AG04450 (cell line): ENCODE results near the gene WDR64. TPM values are rescaled to one million over a fixed set of nuclear protein-coding genes. Genes with fewer than 3 reads are reported as not detected.

Experiments
- CTCF ChIA-PET: fragments of 300-600, 350-600 bp; formaldehyde crosslinking; extraction: SDS; loops from one replicate; lab custom pipeline; 2022; ENCODE audit warnings: antibody characterized with exemption, inconsistent platforms; lab: Charles Lee
- POLR2A ChIA-PET: fragments of 350-600 bp; formaldehyde crosslinking; extraction: SDS; loops from one replicate; lab custom pipeline; 2021; ENCODE audit warnings: antibody characterized with exemption, inconsistent platforms; lab: Yijun Ruan, JAX
- DNase-seq: peaks from one replicate; pipeline ENCODE4 v3.0.0-alpha.2; 2011; ENCODE audit warnings: low read depth, low spot score
- H3K27ac ChIP-seq: one replicate; pipeline ENCODE4 v1.5.1; 2012; ENCODE audit warnings: low read depth, low read length, control low read depth
- H3K27me3 ChIP-seq: one replicate; pipeline ENCODE4 v1.6.0; 2012; ENCODE audit warnings: low read length; ENCODE audit not compliant: control insufficient read depth, insufficient read depth
- H3K4me3 ChIP-seq: 2 replicates; pipeline ENCODE4 v1.5.1; 2011; ENCODE audit warnings: mild to moderate bottlenecking, low read depth, low read length, control low read depth
- H3K9me3 ChIP-seq: 2 replicates; pipeline ENCODE4 v1.5.1; 2012; ENCODE audit warnings: low read length; ENCODE audit not compliant: control insufficient read depth, insufficient read depth
- CTCF ChIP-seq: IDR thresholded peaks from 2 replicates; pipeline ENCODE4 v1.5.1; 2011; ENCODE audit warnings: low read depth, low read length, control low read depth, inconsistent platforms
- polyA plus RNA-seq: library from polyadenylated mRNA; depleted of rRNA; stranded (reverse); fragments of >200 nt; gene quantifications from 2 replicates; pipeline ENCODE4 v1.2.3, GENCODE V29; 2011

Gene WDR64
- polyA plus RNA-seq, 1 experiment, result not detected

GRCh38 chr1:241641773-241642592, 10.1 kb upstream of the WDR64 start:
- no peak for DNase-seq
- Histone ChIP-seq H3K27me3 (no peaks in the 10 kb centered on the region), H3K4me3 (no peak overlapping the region), H3K9me3 (no peaks in the 10 kb centered on the region; the same call in 1 of the 2 replicates), H3K27ac (no peak overlapping the region)
- TF ChIP-seq CTCF, result no peak
- POLR2A ChIA-PET, result no interaction called here
- CTCF ChIA-PET, result interaction anchor here (0.7 to 2.8 kb wide), 3 partner anchors 15 to 1648 kb away, joined by 3 to 23 read pairs (median 3); no protein-coding TSS in a partner anchor

- no peaks in the 10 kb centered on the region for H3K27me3 ChIP-seq
- POLR2A ChIA-PET, result no interaction called here
- CTCF ChIA-PET, result interaction anchor here (1.2 to 2.8 kb wide), 2 partner anchors 16 to 31 kb away, joined by 3 to 23 read pairs; no protein-coding TSS in a partner anchor
These were observed 9.5 kb upstream of the WDR64 start for GRCh38 chr1:241642593-241642944.

GRCh38 chr1:241644259-241644658, 7.8 kb upstream of the WDR64 start:
- ChIA-PET CTCF (interaction anchor here (1.2 kb wide), 1 partner anchor 33 kb away, joined by 3 read pairs; no protein-coding TSS in a partner anchor), POLR2A (no interaction called here)
- no peak for DNase-seq
- TF ChIP-seq CTCF, result no peak
- H3K27ac ChIP-seq, result no peak overlapping the region
- H3K4me3 ChIP-seq, result no peak overlapping the region
- H3K27me3 ChIP-seq, result no peaks in the 10 kb centered on the region
- no peaks in the 10 kb centered on the region; the same call in 1 of the 2 replicates for H3K9me3 ChIP-seq

More at GRCh38 chr1:241642593-241642944, 9.5 kb upstream of the WDR64 start:
- H3K4me3 ChIP-seq, result no peak overlapping the region
- H3K27ac ChIP-seq, result no peak overlapping the region
- DNase-seq, result no peak
- H3K9me3 ChIP-seq, result no peaks in the 10 kb centered on the region; the same call in 1 of the 2 replicates
- no peak for TF ChIP-seq CTCF

GRCh38 chr1:241645199-241645598, 6.9 kb upstream of the WDR64 start:
- Histone ChIP-seq H3K27me3 (no peaks in the 10 kb centered on the region), H3K27ac (no peak overlapping the region), H3K9me3 (no peaks in the 10 kb centered on the region; the same call in 1 of the 2 replicates), H3K4me3 (no peak overlapping the region)
- no peak for DNase-seq
- TF ChIP-seq CTCF, result no peak
- ChIA-PET CTCF (no interaction called here), POLR2A (no interaction called here)

GRCh38 chr1:241646201-241646600, 5.9 kb upstream of the WDR64 start:
- no peak for DNase-seq
- TF ChIP-seq CTCF, result no peak
- Histone ChIP-seq H3K27ac (no peak overlapping the region), H3K27me3 (no peaks in the 10 kb centered on the region), H3K9me3 (no peaks in the 10 kb centered on the region; the same call in 1 of the 2 replicates), H3K4me3 (no peak overlapping the region)
- CTCF ChIA-PET, result no interaction called here
- POLR2A ChIA-PET, result no interaction called here
